ENCODE data around the gene NHEJ1. TPM values are rescaled to one million over a fixed set of nuclear protein-coding genes. Genes with fewer than 3 reads are reported as not detected.
A peak's percentile ranks its signal among the peaks of the same experiment; 100 is the strongest.

Gene NHEJ1
- total RNA-seq, 1 donor = 24.2 TPM

DNA sequence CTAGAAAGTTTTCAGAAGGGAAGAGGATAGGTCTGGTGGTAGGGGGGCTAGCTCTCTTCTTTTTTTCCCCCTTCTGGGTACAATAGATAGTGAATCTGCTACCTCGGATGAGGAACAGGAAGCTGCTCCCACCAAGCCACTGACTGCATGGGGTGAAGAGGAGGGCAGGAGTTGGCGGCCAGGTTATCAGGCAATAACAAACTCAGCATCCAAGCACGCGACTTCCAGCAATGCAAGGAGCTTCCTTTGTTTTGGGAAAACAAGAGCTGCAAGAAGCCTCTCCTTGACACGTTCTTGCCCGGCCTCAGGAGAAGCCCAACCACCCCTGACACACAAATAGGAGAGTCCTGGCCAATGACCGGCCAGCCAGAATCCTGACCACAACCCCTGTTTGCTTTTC, 32.2 kb downstream of the NHEJ1 start:
- no peak overlapping the region for H3K4me3 ChIP-seq (ENCODE audit: low read depth, low read length)
- TF ChIP-seq, protein P1, sequence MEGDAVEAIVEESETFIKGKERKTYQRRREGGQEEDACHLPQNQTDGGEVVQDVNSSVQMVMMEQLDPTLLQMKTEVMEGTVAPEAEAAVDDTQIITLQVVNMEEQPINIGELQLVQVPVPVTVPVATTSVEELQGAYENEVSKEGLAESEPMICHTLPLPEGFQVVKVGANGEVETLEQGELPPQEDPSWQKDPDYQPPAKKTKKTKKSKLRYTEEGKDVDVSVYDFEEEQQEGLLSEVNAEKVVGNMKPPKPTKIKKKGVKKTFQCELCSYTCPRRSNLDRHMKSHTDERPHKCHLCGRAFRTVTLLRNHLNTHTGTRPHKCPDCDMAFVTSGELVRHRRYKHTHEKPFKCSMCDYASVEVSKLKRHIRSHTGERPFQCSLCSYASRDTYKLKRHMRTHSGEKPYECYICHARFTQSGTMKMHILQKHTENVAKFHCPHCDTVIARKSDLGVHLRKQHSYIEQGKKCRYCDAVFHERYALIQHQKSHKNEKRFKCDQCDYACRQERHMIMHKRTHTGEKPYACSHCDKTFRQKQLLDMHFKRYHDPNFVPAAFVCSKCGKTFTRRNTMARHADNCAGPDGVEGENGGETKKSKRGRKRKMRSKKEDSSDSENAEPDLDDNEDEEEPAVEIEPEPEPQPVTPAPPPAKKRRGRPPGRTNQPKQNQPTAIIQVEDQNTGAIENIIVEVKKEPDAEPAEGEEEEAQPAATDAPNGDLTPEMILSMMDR (IDR thresholded peaks at IDR 0.05; ENCODE audit: insufficient read depth, low read depth, low read length) = no peak
- DNase-seq (ENCODE audit: low read depth) = no peak

DNA sequence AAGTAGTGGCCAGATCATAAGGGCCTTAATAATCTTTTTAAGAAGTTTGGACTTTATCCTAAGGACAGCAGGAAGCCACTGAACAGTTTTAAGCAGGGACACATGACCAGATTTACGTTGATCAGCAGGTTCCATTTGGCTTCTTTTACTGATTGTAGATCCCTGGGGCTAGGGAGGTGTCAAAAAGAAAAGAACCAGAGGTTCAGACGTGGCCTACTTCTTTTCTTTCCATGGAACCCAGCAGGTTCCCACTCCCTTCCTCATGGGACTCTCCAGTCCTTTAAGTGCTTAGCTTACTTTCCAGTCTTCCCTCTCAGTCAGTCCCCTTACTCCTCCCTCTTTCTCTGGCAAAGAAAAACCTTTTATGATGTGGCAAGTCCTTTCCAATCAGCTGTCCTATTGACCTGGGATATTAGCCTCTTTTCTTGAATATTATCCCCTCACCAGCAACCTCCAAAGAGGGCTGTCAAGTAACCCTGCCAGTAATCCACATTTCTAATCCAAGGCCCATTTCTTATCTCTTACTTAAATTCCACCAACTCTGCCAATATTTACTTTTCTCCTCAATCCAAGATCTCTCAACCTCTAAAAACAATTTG, 33.5 kb downstream of the NHEJ1 start:
- DNase-seq (ENCODE audit: low read depth) = no peak
- no peak overlapping the region for H3K4me3 ChIP-seq (ENCODE audit: low read depth, low read length)
- TF ChIP-seq, protein P1 (IDR thresholded peaks at IDR 0.05; ENCODE audit: insufficient read depth, low read depth, low read length) = no peak

DNA sequence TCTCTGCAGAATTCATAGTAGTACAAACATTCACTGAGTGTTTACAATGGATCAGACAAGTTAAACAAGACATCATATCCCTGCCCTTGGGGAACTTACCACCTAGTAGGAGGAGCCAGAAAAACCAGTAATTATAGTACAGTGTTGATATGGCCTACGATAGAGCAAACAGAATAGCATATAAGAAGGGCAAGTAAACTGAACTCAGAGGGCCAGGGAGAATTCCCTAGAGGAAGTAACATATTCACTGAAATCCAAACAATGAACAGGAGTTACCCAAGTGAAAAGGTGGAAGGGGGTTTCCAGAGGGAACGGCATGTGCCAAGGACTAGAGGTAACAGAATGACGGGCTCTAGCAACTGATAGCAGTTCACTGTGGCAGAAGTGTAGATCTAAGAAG, 34.1 kb downstream of the NHEJ1 start:
- TF ChIP-seq, protein P1 (IDR thresholded peaks at IDR 0.05; ENCODE audit: insufficient read depth, low read depth, low read length) = no peak
- no peak overlapping the region for H3K4me3 ChIP-seq (ENCODE audit: low read depth, low read length)
- no peak for DNase-seq (ENCODE audit: low read depth)

DNA sequence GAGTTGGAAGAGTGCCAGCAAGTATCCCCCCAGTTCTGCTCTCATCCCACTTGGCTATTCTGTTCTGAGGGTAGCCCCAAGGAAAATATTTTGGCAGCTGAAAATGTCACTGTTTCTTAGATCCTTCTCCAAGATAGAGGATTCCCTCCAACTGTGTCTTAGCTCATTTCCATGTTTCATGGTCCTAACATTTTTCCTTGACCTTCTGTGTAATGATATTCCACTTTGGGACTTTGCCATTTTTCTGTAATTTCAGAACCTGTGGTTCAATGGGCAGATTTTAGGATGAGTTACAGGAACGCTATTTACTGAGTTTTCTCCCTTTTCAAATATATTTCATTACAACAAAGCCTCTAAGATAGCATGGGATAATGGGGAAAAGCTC, 34.7 kb downstream of the NHEJ1 start:
- TF ChIP-seq, protein P1 (IDR thresholded peaks at IDR 0.05; ENCODE audit: insufficient read depth, low read depth, low read length) = no peak
- DNase-seq (ENCODE audit: low read depth) = peak; percentile 16
- no peak overlapping the region for H3K4me3 ChIP-seq (ENCODE audit: low read depth, low read length)

DNA sequence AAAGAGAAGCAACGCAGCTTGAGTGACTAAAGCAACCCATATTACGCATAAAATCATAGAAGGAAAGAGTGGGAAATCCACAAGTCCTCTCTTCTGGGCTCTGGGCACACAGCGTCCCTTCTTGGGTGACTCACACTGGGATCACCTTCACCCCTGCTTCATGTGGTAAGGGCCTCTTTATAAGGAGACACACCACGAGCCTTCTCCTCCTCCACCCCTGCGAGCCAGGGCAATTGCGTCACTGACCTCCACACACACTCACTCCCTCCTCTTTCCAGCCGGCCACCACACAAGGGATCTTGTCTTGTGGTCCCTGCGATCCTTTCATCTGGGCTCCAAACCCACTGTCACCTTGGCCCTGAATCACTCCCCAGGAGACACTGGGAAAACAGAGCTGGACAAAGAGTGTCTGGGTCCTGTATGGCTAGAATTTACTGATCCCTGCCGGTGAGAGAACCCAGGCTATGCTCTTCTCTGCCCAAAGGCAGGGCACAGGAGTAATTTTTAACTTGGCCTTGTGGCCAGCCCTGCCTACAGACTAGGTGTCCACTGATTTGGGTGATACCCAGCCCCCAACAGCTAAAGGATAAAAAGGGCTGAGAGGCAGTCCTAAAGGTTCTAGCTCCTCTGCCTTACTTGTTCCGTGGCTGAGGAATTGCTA, 35.3 kb downstream of the NHEJ1 start:
- TF ChIP-seq, protein P1 (IDR thresholded peaks at IDR 0.05; ENCODE audit: insufficient read depth, low read depth, low read length) = no peak
- peak; percentile 97 for DNase-seq (ENCODE audit: low read depth)
- H3K4me3 ChIP-seq (ENCODE audit: low read depth, low read length) = no peak overlapping the region

DNA sequence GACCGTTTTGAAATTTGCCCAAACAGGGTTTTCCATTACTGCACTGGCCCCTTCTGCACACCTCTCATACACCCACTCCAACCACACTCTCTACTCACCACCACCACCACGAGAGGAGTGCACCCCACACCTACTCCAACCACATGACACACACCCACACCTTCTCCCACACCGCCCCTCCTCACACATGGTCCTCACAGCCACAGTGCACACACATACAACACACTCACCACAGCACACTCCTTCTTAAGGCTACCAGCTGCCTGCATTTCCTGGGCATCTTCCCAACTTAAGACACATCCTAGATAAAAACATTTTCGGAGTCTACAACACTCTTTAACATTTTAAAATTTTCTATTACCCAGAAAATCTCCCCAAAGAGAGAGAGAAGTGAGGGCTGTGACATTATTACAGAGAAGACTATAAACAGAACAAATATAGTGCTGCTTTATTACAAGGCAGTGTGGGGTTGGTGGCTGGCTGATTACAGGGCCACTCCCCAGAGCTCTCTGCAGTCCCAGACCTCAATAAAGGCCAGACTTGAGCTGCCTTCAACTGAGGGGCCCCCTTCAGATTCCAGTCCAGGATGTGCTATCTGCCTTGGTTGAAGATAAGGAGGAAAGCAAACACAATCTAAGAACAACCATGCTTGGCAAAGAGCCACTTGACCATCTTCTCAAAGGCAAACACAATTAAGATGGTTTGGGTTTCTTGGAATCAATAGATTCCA, 36.1 kb downstream of the NHEJ1 start:
- TF ChIP-seq, protein P1 (IDR thresholded peaks at IDR 0.05; ENCODE audit: insufficient read depth, low read depth, low read length) = no peak
- DNase-seq (ENCODE audit: low read depth) = peak; percentile 54
- no peak overlapping the region for H3K4me3 ChIP-seq (ENCODE audit: low read depth, low read length)

All from fibroblast of villous mesenchyme (primary cell).